SK-N-MC (cell line): ENCODE results near the gene PTAR1.

Source experiments
- EZH2 ChIP-seq: fragments of 200-600 bp; sonication (generic); IDR thresholded peaks from one replicate; pipeline ENCODE4 v1.6.1; 2017; ENCODE audit warnings: antibody characterized with exemption
- FOXP2 ChIP-seq: optimal IDR thresholded peaks from 2 replicates; pipeline ENCODE3; 2011; ENCODE audit warnings: mild to moderate bottlenecking, moderate library complexity; ENCODE audit not compliant: insufficient read depth; ENCODE audit errors: extremely low read length, control extremely low read depth
- POLR2AphosphoS5 ChIP-seq: IDR thresholded peaks from 2 replicates; pipeline ENCODE4 v1.6.1; 2012; ENCODE audit warnings: mild to moderate bottlenecking, low read depth, low read length, borderline replicate concordance

- TF ChIP-seq EZH2 (no peak), POLR2AphosphoS5 (no peak), FOXP2 (no peak)
Observed at GRCh38 chr9:69673311-69673640, 86.5 kb downstream of the PTAR1 start.
